KMS-11 (cell line): Measurements from ENCODE around the gene CSNK1D.
A peak's percentile ranks its signal among the peaks of the same experiment; 100 is the strongest.

Experiments
- H2AFZ ChIP-seq: fragments of 200-600 bp; sonication (generic); 2 replicates; pipeline ENCODE4 v1.6.1; 2016; ENCODE audit warnings: antibody characterized with exemption, mixed run types, low read depth
- H3K27ac ChIP-seq: fragments of 200-600 bp; sonication (generic); 2 replicates; pipeline ENCODE4 v1.6.1; 2016; ENCODE audit warnings: mild to moderate bottlenecking, mixed run types
- H3K27me3 ChIP-seq: fragments of 200-600 bp; sonication (generic); 2 replicates; pipeline ENCODE4 v1.6.1; 2017; ENCODE audit warnings: mild to moderate bottlenecking, low read depth, mixed run types, moderate library complexity; ENCODE audit not compliant: insufficient read depth
- H3K36me3 ChIP-seq: fragments of 200-600 bp; sonication (generic); 2 replicates; pipeline ENCODE4 v1.6.1; 2017; ENCODE audit warnings: mild to moderate bottlenecking, mixed run types; ENCODE audit not compliant: insufficient read depth
- H3K4me1 ChIP-seq: fragments of 200-600 bp; sonication (generic); 2 replicates; pipeline ENCODE4 v1.6.1; 2016; ENCODE audit warnings: mild to moderate bottlenecking, low read depth, mixed run types; ENCODE audit not compliant: poor library complexity, severe bottlenecking
- H3K4me2 ChIP-seq: fragments of 200-600 bp; sonication (generic); 2 replicates; pipeline ENCODE4 v1.7.0; 2016; ENCODE audit warnings: mild to moderate bottlenecking, mixed run types
- H3K4me3 ChIP-seq: fragments of 200-600 bp; sonication (generic); IDR thresholded peaks from 2 replicates; pipeline ENCODE4 v1.6.1; 2017; ENCODE audit warnings: low read depth, low read length, mixed read lengths; ENCODE audit not compliant: insufficient read depth
- H3K79me2 ChIP-seq: fragments of 200-600 bp; sonication (generic); 2 replicates; pipeline ENCODE4 v1.6.1; 2016; ENCODE audit warnings: low read depth, mixed run types; ENCODE audit not compliant: insufficient read depth
- H3K9ac ChIP-seq: fragments of 200-600 bp; sonication (generic); 2 replicates; pipeline ENCODE4 v1.6.1; 2016; ENCODE audit warnings: mild to moderate bottlenecking, mixed run types
- H4K20me1 ChIP-seq: fragments of 200-600 bp; sonication (generic); 2 replicates; pipeline ENCODE4 v1.6.1; 2016; ENCODE audit warnings: mild to moderate bottlenecking, mixed run types; ENCODE audit not compliant: insufficient read depth
- CTCF ChIP-seq: fragments of 200-600 bp; sonication (generic); conservative IDR thresholded peaks from 2 replicates; pipeline ENCODE4 v1.6.1; 2017; ENCODE audit warnings: low read depth, mild to moderate bottlenecking, antibody characterized with exemption, low read length, moderate library complexity, mixed read lengths

Gene CSNK1D

GRCh38 chr17:82273327-82274133, at the start of gene CSNK1D:
Gene CSNK1D (minus strand): TSS chr17:82273700. CDS start chr17:82273381, 319 bp downstream.
- peaks cover 36% of the 10 kb centered on the region for H4K20me1 ChIP-seq
- H2AFZ ChIP-seq, result peak within 1 kb of the TSS; percentile 83
- H3K4me1 ChIP-seq, result peaks cover 82% of the 10 kb centered on the region
- H3K36me3 ChIP-seq, result peaks cover 5% of the 10 kb centered on the region; the same call in 1 of the 2 replicates
- no peaks in the 10 kb centered on the region for H3K27me3 ChIP-seq
- peak within 1 kb of the TSS; percentile 98 for H3K9ac ChIP-seq
- H3K79me2 ChIP-seq, result peaks cover 41% of the 10 kb centered on the region
- H3K27ac ChIP-seq, result peak within 1 kb of the TSS; percentile 98
- peak within 1 kb of the TSS; percentile 88 for H3K4me2 ChIP-seq
- no peak for TF ChIP-seq CTCF
- H3K4me3 ChIP-seq, result no peak within 1 kb of the TSS

- Histone ChIP-seq H3K4me3 (no peak overlapping the region), H3K36me3 (no peaks in the 10 kb centered on the region), H4K20me1 (no peaks in the 10 kb centered on the region), H3K4me2 (no peak overlapping the region), H3K9ac (no peak overlapping the region), H3K79me2 (no peaks in the 10 kb centered on the region), H3K27ac (no peak overlapping the region), H3K4me1 (peaks cover 23% of the 10 kb centered on the region), H2AFZ (no peak overlapping the region), H3K27me3 (peaks cover 16% of the 10 kb centered on the region; the same call in 1 of the 2 replicates)
- TF ChIP-seq CTCF, result no peak
Observed at GRCh38 chr17:82322526-82323453, 49.3 kb upstream of the CSNK1D start.

- H4K20me1 ChIP-seq, result no peaks in the 10 kb centered on the region
- H2AFZ ChIP-seq, result no peak overlapping the region
- H3K4me2 ChIP-seq, result peak overlapping the region; percentile 83; the same call in 1 of the 2 replicates
- H3K4me1 ChIP-seq, result peaks cover 23% of the 10 kb centered on the region
- no peak overlapping the region for H3K27ac ChIP-seq
- no peak overlapping the region for H3K9ac ChIP-seq
- no peak overlapping the region for H3K4me3 ChIP-seq
- no peaks in the 10 kb centered on the region for H3K36me3 ChIP-seq
- H3K79me2 ChIP-seq, result no peaks in the 10 kb centered on the region
- TF ChIP-seq CTCF, result no peak
- H3K27me3 ChIP-seq, result peaks cover 24% of the 10 kb centered on the region
Observed at GRCh38 chr17:82321947-82322466, 48.5 kb upstream of the CSNK1D start.

- Histone ChIP-seq H3K27me3 (peaks cover 32% of the 10 kb centered on the region), H2AFZ (peak overlapping the region; percentile 75; the same call in 1 of the 2 replicates), H3K4me3 (no peak overlapping the region), H3K36me3 (no peaks in the 10 kb centered on the region), H3K4me1 (peaks cover 23% of the 10 kb centered on the region), H3K9ac (no peak overlapping the region), H4K20me1 (no peaks in the 10 kb centered on the region), H3K79me2 (no peaks in the 10 kb centered on the region), H3K4me2 (peak overlapping the region; percentile 83; the same call in 1 of the 2 replicates), H3K27ac (no peak overlapping the region)
- TF ChIP-seq CTCF, result peak; percentile 98
Observed at GRCh38 chr17:82320956-82321927, 47.7 kb upstream of the CSNK1D start.
